ENCODE data around the gene TAF3. TPM values are rescaled to one million over a fixed set of nuclear protein-coding genes. Genes with fewer than 3 reads are reported as not detected.

TAF3 gene
- total and polyA plus RNA-seq, 2 donors (not counting 1 experiment from before 2014, with no cell fraction given): 7.0 to 20.1 TPM

GRCh38 chr10:8058274-8059111, 240.2 kb downstream of the TAF3 start:
- ChIA-PET CTCF (no interaction called here), POLR2A (no interaction called here)
- no peak overlapping the region for H3K4me3 ChIP-seq (ENCODE audit: control extremely low read depth in 1 of 5, extremely low read depth in 1 of 5, insufficient read depth in 1 of 5, low read depth in 2 of 5, low read length in 4 of 5)
- no peak for DNase-seq
- no peak overlapping the region for H3K27ac Mint-ChIP-seq
- H3K9me3 Mint-ChIP-seq (ENCODE audit: insufficient read depth): no peaks in the 10 kb centered on the region
- no peak overlapping the region for H2AFZ ChIP-seq (ENCODE audit: insufficient read depth, low read depth, low read length, poor library complexity, severe bottlenecking)
- peaks cover 0 to 23% (median 0%) of the 10 kb centered on the region in 3 donors for H3K9me3 ChIP-seq (ENCODE audit: control extremely low read depth in 1 of 3, control insufficient read depth in 2 of 3, insufficient read depth in 1 of 3, low read length in 2 of 3)
- H3K4me1 Mint-ChIP-seq: peaks cover 38% of the 10 kb centered on the region
- H3K79me2 ChIP-seq (ENCODE audit: control insufficient read depth, insufficient read depth, low read length): no peaks in the 10 kb centered on the region
- TF ChIP-seq, protein P1, sequence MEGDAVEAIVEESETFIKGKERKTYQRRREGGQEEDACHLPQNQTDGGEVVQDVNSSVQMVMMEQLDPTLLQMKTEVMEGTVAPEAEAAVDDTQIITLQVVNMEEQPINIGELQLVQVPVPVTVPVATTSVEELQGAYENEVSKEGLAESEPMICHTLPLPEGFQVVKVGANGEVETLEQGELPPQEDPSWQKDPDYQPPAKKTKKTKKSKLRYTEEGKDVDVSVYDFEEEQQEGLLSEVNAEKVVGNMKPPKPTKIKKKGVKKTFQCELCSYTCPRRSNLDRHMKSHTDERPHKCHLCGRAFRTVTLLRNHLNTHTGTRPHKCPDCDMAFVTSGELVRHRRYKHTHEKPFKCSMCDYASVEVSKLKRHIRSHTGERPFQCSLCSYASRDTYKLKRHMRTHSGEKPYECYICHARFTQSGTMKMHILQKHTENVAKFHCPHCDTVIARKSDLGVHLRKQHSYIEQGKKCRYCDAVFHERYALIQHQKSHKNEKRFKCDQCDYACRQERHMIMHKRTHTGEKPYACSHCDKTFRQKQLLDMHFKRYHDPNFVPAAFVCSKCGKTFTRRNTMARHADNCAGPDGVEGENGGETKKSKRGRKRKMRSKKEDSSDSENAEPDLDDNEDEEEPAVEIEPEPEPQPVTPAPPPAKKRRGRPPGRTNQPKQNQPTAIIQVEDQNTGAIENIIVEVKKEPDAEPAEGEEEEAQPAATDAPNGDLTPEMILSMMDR (IDR thresholded peaks at IDR 0.05): no peak
- no peak for TF ChIP-seq EZH2 (IDR thresholded peaks at IDR 0.05; ENCODE audit: borderline replicate concordance, insufficient read depth, low read depth, low read length, poor library complexity, severe bottlenecking)
- intact Hi-C loops (cut with micrococcal nuclease): loop anchor here (10.0 kb wide), 1 partner anchor 584 kb away; no protein-coding TSS in a partner anchor
- H3K4me1 ChIP-seq (ENCODE audit: control insufficient read depth in 2 of 2, insufficient read depth in 2 of 2, low read length in 2 of 2): peaks cover 50 to 61% of the 10 kb centered on the region in 2 donors
- 95% methylated on average over 42 of the region's 45 CpGs for WGBS (ENCODE audit: insufficient coverage)
- H4K20me1 ChIP-seq (ENCODE audit: control insufficient read depth, insufficient read depth, low read length, poor library complexity, severe bottlenecking): no peaks in the 10 kb centered on the region
- peaks cover 50% of the 10 kb centered on the region for H3K27me3 Mint-ChIP-seq
- no peaks in the 10 kb centered on the region for H3K36me3 ChIP-seq (replicated peaks in 1 of 2; ENCODE audit: control extremely low read depth in 1 of 2, control insufficient read depth in 1 of 2, extremely low read depth in 1 of 2, insufficient read depth in 2 of 2, low read length in 1 of 2)
- H3K27me3 ChIP-seq (replicated peaks in 1 of 4; ENCODE audit: control extremely low read depth in 1 of 4, control insufficient read depth in 3 of 4, insufficient read depth in 4 of 4, low read length in 3 of 4): peaks cover 0 to 56% (median 37%) of the 10 kb centered on the region in 4 experiments
- ATAC-seq (ENCODE audit: low read depth): no peak
- H3K27ac ChIP-seq (ENCODE audit: low read length in 2 of 2): no peak overlapping the region
- no peak overlapping the region for H3K9ac ChIP-seq (ENCODE audit: low read length)
- no peak overlapping the region for H3K4me3 Mint-ChIP-seq
- H3K4me2 ChIP-seq (replicated peaks; ENCODE audit: low read depth, low read length, poor library complexity, severe bottlenecking): no peak overlapping the region
